ENCODE results near the gene RUNX1.

GRCh38 chr21:34926803-34927467, 122.2 kb downstream of the RUNX1 start:
- TF ChIP-seq CTCF (IDR thresholded peaks at IDR 0.05; ENCODE audit: extremely low read depth in 1 of 2, insufficient read depth in 1 of 2, low read depth in 1 of 2, low read length in 2 of 2) (no peak), POLR2A (IDR thresholded peaks at IDR 0.05; ENCODE audit: low read depth, low read length) (no peak)

Data from endothelial cell of umbilical vein (primary cell).